NCI-H526 (cell line): ENCODE data around the gene SLC9A4.
A peak's percentile ranks its signal among the peaks of the same experiment; 100 is the strongest.

ENCODE experiments used
- DNase-seq, 2 experiments: peaks; one replicate each; lab custom pipeline; 2025; lab: John Stamatoyannopoulos, UW

SLC9A4 gene, protein sequence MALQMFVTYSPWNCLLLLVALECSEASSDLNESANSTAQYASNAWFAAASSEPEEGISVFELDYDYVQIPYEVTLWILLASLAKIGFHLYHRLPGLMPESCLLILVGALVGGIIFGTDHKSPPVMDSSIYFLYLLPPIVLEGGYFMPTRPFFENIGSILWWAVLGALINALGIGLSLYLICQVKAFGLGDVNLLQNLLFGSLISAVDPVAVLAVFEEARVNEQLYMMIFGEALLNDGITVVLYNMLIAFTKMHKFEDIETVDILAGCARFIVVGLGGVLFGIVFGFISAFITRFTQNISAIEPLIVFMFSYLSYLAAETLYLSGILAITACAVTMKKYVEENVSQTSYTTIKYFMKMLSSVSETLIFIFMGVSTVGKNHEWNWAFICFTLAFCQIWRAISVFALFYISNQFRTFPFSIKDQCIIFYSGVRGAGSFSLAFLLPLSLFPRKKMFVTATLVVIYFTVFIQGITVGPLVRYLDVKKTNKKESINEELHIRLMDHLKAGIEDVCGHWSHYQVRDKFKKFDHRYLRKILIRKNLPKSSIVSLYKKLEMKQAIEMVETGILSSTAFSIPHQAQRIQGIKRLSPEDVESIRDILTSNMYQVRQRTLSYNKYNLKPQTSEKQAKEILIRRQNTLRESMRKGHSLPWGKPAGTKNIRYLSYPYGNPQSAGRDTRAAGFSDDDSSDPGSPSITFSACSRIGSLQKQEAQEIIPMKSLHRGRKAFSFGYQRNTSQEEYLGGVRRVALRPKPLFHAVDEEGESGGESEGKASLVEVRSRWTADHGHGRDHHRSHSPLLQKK

DNA sequence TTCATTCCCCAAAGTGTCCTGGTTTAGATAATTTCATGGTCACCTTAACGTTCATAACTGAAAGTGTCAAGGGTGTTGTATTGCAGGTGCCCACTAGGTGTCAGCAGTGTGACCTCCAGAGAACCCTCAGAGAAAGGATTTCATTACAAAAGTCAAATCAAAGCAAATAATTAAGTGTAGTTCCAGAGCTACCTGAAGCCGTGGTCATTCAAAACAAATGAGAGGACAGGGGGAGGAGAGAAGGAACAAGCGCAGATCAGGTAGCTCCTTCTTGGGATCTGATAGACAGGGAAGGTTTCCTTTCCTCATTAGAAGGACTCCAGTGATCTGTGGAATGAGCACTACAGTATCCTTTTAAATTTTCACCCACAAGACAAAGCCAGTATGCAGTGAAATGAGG is at the start of gene SLC9A4:
SLC9A4 (plus strand) TSS at position 207 of the 400 bp plus-strand sequence. CDS start 534 bp downstream, outside the sequence.
- peak; percentile 63 to 75 for DNase-seq

DNA sequence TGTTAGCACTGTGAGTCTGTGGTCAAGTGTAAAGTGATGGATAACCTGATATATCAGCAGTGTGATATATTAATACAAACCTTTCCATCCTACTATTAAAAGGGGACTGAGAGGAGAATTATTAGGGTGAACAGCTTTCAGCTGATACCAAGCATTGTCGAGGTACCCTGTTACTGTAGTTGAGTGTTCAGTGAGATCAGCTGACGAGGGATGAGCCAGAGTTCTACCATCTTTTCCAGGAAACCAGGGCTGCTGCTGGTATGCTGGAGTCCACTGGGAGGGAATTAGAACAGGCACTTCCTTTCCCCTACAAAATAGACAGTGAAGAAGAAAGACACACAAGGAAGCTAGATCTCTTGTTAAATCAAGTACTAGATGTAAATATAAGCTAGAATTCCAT is 49.7 kb upstream of the SLC9A4 start:
- DNase-seq, result no peak

DNA sequence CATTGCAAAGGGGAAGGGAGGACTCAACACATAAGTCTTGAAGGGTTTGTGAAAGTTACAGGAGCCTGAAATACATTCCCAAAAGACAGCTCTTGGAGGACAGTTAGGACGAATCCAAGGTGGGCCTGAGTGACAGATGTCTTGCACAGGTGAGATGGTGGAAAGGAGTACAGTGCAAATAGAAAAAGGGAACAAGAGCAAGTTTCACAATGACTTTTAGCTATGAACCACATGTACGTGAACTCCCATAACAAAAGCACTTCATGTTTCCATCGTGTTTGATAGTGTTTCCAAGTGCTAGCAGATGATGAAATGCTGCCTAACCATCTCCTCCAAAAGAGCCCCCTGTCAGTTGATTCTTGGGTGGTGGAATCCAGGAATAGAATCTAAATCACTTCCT is 48.3 kb upstream of the SLC9A4 start:
- DNase-seq, result no peak

DNA sequence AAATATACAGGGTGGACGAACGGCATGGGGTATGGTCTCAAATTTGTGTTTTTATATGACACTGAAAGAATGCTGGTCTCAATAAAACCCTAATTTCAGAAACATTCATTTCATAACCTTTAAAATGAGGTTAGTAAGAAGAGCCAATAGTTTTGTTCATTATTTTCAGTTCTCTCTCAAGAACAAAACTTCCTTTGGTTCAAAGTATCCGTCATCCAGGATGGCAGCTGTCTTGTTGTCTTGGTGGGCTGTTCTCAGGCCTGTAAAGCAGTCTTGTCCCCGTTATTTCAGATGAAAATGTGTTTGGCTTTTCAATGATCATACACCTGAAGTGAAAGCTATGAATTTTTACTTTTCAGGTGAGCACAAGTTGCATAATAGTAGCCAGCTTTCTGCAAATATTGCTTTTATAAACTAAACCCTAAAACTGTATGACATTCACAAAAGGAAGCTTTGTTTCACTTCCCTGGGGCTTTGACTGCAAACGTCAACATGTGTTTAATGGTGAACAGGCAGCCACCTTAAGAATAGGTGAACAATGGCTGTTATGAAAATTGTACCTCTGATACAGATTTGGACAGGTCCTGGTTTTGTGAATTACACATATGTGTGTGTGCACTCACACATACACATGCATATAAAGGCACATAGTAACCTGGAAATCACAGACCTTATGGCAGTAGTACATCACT is 47.4 kb upstream of the SLC9A4 start:
- DNase-seq, result no peak

DNA sequence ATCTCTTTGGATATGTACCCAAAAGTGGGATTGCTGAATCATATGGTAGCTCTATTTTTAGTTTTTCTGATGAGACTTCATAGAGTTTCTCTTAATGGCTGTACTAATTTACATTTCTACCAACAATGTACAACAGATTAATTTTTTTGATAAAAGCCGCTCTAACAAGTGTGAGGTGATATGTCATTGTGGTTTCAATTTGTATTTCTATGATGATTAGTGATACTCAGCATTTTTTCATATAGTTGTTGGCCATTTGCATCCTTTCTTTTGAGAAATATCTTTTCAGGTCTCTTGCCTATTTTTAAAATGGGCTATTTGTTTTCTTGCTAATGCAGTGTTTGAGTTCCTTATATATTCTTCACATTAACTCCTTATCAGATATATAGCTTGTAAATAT is 45.8 kb upstream of the SLC9A4 start:
- no peak for DNase-seq

DNA sequence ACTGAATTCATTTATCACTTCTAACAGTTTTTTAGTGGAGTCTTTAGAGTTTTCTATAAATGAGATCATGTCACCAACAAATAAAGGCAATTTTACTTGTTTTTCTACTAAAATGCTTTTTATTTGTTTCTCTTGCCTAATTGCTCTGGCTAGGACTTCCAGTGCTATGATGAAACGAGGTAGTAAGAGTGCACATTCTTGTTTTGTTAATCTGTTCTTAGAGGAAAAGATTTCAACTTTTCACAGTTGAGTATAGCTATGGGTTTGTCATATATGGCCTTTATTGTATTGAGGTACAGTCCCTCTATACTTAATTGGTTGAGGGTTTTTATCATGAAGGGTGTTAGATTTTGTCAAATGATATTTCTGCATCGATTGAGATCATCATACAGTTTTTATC is 44.5 kb upstream of the SLC9A4 start:
- DNase-seq, result no peak

DNA sequence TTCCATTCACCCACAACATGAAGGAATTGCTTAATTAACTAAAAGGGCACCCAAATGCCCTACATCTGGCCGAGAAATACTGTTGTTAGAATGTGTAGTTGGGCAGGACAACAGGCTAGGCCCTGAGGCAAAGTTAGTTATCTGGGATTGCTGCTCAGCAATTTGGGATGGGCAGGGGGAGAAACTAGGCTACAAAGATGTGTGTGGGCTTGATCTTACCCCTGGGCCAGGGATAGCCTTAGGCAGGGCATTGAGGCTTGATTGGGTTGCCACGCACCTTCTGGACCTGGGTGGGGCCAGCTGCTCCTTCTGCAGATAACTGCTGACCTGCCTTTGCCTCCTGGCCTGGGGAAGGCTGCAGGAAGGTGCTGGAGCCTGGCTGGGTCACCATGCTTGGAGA is 40.6 kb upstream of the SLC9A4 start:
- DNase-seq, result no peak

DNA sequence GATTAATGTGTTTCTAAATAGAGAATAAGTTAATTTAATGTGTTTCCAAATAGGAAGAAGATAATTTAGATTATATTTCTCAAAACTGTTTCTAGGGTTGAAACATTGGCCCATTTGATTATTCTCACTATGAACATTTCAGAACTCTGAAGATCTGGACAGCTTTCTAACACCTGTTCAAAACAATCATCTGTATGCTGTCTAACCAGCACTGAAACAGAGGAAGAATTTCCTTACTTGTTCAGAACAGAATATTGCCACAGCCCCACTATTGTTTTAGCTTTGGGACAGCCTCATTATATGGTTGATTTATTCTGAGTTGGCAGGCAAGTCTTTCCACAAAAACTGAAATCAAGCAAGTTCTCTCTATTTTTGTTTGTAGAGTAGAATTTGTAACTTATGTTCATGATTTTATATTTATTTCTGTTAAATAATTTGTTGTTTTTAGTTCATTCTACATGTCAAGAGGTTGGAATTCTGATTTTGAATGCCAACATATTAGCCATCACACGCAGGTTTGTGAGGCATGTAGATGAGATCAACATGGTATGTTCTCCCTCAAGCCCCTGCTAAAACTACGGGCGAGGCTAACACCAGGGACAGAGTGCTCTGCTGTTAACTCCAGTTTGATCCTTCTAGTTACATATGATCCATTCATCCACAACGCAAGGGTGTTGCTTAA is 38.9 kb upstream of the SLC9A4 start:
- no peak for DNase-seq

DNA sequence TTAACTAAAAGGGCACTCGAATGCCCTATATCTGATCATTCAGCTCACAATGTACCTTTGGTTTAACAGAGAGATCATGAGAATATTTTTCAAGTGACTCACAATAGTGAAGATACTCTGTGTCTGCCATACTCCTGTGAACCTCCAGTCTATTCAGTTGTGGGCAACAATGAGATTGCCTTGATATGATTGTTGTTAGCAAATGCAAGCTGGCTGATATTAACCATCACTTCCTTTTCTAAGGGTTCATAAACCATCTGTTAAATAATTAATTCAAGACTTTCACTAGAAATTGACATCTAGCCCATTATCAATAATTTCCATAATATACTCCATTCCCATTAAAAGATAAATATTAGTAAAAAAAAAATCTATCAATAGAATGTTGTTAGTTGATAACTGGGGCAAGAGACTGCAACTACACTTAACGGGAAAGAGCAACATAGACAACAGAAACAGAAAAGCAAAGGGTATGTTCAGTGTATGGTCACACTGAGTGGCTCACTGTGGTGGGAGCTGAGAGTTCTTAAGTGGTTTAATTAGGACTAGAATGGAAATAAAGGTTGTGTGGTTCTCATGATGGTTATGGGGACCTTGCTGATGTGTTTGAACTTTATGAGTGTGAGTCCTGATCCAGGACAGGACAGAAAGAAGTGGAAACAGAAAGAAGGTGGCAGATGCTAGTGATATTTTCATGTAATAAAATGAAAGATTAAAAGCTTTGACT is 38.2 kb upstream of the SLC9A4 start:
- no peak for DNase-seq

DNA sequence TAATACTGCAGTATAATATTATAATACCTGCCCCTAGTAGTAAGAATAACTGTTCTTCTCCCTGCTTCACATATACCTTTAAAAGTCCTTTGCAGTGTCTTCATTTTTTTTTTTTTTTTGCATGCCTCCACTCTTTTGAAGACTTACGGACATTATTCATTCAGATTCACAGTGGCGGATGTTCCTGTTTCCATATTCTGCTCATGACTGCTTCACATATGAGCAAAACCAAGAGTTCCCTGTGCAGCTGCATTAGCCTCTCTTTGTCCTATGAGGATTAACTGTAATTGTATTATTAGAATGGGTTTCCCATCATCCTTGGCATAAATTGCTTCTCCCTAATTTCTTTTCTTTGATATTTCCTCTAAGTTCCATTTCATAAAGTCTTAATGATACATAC is 37.3 kb upstream of the SLC9A4 start:
- no peak for DNase-seq

DNA sequence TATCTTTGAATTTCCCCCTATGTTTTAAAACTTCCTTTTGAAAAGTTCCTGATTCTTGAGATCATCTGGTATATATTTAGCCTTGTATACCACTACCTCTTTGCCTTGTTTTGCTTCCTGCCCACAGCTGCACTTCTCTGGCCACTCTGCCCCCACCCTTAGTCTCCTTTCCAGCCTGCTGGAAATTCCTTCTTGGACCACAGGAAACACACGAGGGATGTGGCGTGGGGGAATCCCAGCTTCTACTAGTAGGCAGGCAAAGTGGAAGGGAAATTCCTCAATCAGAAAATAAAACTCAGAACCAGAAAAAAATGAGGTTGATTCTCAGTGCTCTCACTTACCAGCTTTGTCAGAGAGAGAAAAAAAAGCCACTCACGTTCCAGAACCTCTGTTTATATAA is 36.7 kb upstream of the SLC9A4 start:
- no peak for DNase-seq

DNA sequence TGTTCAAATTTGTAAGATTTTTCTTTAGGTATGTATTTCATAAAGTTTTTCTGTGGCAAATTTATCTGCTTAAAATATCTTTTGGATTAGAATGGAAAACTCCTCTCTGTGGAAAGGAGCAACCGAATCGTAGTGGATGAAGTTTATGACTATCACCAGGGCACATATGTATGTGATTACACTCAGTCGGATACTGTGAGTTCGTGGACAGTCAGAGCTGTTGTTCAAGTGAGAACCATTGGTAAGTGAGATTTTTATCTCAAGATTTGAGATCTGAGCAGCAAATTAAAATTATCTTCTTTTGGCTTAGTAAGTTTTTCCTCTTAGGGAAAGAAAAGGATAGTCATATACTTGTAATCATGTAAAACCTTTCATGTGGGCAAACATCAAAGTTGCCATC is 35.9 kb upstream of the SLC9A4 start:
- DNase-seq, result no peak

DNA sequence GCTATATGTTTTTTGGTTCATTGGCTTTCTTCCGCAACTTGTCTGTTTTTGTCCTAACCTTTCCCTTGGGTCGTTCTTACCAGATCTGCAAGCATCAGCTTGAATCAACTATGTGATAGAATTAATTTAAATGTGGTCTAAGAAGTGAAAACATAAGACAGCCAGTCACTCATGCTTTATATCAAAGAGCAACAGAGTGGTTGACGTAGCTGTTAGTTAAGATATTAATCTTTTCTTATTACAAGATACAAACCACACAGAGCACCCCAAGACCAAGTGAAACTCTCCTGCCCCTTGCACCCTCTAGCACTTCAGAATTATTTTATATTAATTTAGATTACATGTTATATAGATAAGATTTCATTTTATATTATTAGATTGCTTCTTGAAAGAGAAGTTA is 34.9 kb upstream of the SLC9A4 start:
- no peak for DNase-seq

DNA sequence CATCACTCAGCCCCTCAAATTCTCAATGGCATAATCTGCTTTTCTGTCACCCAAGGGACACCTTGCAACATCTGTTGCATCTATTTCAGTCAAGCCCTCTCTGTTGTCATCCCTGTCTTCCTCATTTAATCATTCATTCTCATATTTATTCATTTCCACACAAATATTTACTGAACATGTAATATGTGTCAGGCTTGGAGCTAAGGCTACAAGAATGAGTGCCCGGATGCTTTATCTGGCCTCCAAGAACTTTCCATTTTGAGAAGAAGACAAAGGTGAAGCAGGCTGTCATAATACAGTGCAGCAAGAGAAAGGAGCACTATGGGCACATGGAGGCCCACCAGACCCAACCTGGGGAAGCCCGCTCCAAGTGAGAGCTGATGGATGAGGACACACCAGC is 34.4 kb upstream of the SLC9A4 start:
- no peak for DNase-seq

DNA sequence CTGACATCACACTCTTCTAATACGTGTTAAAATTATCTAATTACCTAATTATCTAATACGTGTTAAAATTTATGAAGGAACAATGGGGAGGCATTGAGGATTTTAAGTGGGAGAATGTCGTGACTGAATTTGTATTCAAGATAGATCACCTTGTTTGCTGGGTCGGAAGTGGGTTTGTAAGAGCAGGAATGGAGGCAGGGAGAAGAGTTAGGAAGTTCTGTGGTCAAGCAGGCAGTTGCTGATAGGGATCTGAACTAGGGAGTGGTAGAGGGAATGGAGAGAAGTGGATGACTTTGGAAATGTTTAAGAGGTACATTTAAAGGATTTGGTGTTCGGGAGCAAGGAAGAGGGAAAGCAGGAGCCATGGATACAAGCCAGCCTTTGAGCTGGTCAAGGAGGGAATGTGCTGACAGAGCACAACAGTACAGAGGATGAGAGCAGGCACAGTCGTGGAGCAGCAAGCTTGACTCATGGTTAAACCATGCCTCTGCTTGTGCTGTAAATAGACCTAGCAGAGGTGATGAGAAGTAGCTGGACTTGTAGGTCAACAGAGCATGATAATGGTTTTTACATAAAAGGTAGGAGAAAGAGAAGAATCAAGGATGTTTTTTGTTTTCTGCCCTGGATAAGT is 33.8 kb upstream of the SLC9A4 start:
- DNase-seq, result no peak

DNA sequence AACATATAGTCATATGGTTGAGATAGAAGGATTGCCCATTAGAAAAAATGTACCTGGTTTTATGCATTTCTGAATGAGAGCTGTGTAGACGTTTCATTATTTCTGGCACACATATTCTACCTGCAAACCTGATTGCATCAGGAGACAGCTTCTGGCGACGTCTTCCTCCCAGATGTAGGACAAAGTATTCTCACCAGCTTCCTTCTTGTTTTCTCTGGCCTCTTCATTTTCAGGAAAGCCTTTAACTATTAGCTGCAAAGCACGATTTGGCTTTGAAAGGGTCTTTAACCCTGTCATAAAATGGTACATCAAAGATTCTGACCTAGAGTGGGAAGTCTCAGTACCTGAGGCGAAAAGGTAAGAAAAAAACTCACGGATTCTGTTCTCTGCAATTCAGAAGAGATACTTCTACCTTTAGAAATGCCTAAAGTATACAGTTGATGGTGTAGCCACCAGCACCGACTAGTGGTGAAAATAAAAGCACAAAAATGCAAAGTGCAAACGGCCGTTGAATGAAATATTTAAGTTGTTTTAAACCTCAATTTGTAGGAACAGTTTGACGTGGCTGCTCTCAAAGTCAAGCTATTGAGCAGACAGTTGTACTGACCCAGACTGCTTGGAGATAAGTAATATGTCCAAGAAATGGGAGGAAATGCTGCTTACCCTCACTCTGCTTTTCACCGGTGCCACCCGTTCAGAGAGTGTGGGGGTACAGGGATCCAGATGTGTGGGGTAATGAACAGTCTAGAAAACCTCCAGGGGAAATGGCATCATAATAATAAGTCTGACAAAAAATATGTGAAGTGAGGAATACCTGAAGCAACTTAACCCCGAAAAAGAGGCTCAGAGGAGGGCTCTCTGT is 29.8 kb upstream of the SLC9A4 start:
- peak; percentile 9 to 59 for DNase-seq

DNA sequence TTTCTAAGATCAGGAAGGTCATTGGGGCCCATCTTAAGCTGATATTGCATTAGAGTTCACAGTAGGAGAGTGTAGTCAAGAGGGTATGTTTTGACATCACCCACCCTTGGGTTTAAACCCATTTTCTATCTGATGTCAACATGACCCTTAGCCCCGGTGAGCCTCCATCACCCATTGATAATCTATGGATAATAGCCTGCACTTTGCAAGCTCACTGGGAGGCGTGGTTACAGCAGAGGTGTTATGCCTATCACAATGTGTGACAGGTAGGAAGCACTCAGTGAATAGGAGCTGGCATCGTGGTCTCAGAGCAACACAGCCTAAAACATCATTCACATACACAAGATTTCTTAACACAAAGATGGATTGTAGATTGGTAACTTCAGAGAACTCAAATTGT is 28.8 kb upstream of the SLC9A4 start:
- DNase-seq, result no peak

DNA sequence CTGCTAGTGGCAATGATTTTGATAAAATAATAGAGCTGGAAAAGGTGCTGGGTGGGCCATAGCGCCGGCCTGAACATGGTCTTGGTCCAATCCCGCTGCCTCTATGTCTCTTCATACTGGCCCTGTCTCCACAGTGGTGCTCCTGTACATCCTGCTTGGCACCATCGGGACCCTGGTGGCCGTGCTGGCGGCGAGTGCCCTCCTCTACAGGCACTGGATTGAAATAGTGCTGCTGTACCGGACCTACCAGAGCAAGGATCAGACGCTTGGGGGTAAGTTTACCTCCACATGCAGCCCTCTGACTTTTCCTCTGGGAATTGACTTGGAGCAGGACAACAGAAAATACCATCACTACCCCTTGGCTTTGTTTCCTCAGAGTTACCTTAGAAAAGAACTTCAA is 26.1 kb upstream of the SLC9A4 start:
- DNase-seq, result no peak

DNA sequence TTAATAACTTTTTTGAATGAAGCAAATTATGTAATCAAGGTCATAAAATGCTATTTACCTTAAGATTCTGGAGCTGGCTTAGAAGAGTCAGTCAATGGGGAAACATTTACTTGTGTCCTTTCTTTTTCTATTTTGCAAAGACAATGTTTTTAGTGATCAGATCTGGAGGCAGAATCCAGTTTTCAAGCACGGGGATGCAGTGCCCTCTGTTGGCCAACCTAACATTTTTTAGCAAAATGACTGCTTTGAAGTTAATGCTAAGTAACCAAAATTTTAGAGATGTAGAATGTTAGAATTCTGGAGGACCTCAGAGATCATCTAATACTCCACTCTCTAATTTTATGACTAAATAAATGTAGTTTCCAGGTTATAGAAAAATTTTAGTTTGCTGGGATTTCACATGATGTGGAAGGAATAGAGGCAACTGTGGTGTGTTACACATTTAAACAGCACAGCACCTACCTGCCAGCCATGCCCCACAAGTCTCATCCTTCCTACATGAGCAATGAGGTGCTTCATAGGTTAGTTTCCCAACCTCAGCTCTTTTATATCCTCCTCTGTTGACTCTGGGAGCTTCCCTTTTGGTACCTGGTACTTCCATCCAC is 23.6 kb upstream of the SLC9A4 start:
- peak; percentile 18 to 48 for DNase-seq

DNA sequence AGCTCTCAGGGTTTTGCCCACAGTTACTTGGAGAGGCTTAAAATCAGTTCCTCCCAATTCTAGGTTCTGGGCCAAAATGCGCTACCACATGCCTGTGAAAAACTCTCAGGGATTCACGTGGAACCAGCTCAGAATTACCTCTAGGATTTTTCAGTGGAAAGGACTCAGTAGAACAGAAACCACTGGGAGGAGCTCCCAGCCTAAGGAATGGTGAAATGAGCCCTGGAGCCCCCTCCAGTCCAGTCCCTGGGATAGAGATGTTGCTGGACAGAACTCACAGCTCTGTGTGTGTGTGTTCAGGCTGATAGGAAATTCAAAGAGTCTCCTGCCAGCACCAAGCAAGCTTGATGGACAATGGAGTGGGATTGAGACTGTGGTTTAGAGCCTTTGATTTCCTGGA is 21.1 kb upstream of the SLC9A4 start:
- DNase-seq, result peak; percentile 2 to 25
